Esophagus muscularis mucosa (tissue), 4 donors: ENCODE measurements around the gene DRD4. TPM values are rescaled to one million over a fixed set of nuclear protein-coding genes. Genes with fewer than 3 reads are reported as not detected.

Source experiments
- DNase-seq: peaks from one replicate; pipeline ENCODE4 v3.0.0-alpha.2; 2017; ENCODE audit errors: extremely low spot score
- H3K27ac ChIP-seq, 4 donors: fragments of 200-600 bp; sonication (generic); replicated peaks in 1 of 4; 1 replicate in 3 of 4; 2 replicates in 1 of 4; pipeline ENCODE4 v1.5.1; 2016 to 2019; ENCODE audit warnings: mild to moderate bottlenecking in 1 of 4
- H3K27me3 ChIP-seq, 4 donors: fragments of 200-600 bp; sonication (generic); one replicate each; pipeline versions ENCODE4 v1.5.1 to v1.6.0; 2016 to 2019
- H3K36me3 ChIP-seq, 4 donors: fragments of 200-600 bp; sonication (generic); one replicate each; pipeline ENCODE4 v1.5.1; 2016 to 2019
- H3K4me1 ChIP-seq, 4 donors: fragments of 200-600 bp; sonication (generic); one replicate each; pipeline ENCODE4 v1.5.1; 2016 to 2019
- H3K4me3 ChIP-seq, 4 donors: fragments of 200-600 bp; sonication (generic); 1 replicate in 2 of 4; 2 replicates in 2 of 4; pipeline ENCODE4 v1.5.1; 2016 to 2019; ENCODE audit warnings: mild to moderate bottlenecking in 4 of 4, moderate library complexity in 1 of 4
- H3K9me3 ChIP-seq, 4 donors: fragments of 200-600 bp; sonication (generic); 1 replicate in 3 of 4; 2 replicates in 1 of 4; pipeline ENCODE4 v1.5.1; 2016 to 2019
- EP300 ChIP-seq: sonication (generic); formaldehyde crosslinking; IDR thresholded peaks from one replicate; pipeline ENCODE4 v1.6.1; 2017; ENCODE audit warnings: antibody characterized with exemption
- POLR2A ChIP-seq: fragments of 450-650 bp; IDR thresholded peaks from one replicate; pipeline ENCODE4 v1.6.1; 2017; ENCODE audit warnings: antibody characterized with exemption, moderate library complexity, mild to moderate bottlenecking, low read depth
- POLR2AphosphoS5 ChIP-seq, 2 donors: sonication (generic); formaldehyde crosslinking; IDR thresholded peaks; one replicate each; pipeline ENCODE4 v1.6.1; 2017; ENCODE audit warnings: antibody characterized with exemption in 2 of 2
- WGBS: methylation state at CpG from one replicate; pipeline ENCODE4 v1.1.5; 2018; 5-methylcytosine and 5-hydroxymethylcytosine counted together
- intact Hi-C: fragments of 100-400 bp; cut with DNase I; formaldehyde crosslinking; loops from one replicate; pipeline ENCODE4 v1.15.1; 2023
- total RNA-seq, 4 donors: library from RNA; depleted of rRNA; stranded (reverse); fragments of >200 nt; gene quantifications; one replicate each; pipeline versions ENCODE4 v1.1.0 to v1.2.1, GENCODE V29; 2016
- TF ChIP-seq, protein P1 (sequence below), 3 experiments: fragments of 200-600 bp in 2 of 3; fragments of 450-650 bp in 1 of 3; sonication (generic) in 2 of 3; IDR thresholded peaks; one replicate each; pipeline ENCODE4 v1.5.1; 2017 to 2019; ENCODE audit warnings: antibody characterized with exemption in 3 of 3, mild to moderate bottlenecking in 2 of 3, moderate library complexity in 1 of 3

DRD4 gene
- total RNA-seq, 4 donors from 2014 or later: 0.26 to 1.1 (median 0.42) TPM; not detected in 1

DNA sequence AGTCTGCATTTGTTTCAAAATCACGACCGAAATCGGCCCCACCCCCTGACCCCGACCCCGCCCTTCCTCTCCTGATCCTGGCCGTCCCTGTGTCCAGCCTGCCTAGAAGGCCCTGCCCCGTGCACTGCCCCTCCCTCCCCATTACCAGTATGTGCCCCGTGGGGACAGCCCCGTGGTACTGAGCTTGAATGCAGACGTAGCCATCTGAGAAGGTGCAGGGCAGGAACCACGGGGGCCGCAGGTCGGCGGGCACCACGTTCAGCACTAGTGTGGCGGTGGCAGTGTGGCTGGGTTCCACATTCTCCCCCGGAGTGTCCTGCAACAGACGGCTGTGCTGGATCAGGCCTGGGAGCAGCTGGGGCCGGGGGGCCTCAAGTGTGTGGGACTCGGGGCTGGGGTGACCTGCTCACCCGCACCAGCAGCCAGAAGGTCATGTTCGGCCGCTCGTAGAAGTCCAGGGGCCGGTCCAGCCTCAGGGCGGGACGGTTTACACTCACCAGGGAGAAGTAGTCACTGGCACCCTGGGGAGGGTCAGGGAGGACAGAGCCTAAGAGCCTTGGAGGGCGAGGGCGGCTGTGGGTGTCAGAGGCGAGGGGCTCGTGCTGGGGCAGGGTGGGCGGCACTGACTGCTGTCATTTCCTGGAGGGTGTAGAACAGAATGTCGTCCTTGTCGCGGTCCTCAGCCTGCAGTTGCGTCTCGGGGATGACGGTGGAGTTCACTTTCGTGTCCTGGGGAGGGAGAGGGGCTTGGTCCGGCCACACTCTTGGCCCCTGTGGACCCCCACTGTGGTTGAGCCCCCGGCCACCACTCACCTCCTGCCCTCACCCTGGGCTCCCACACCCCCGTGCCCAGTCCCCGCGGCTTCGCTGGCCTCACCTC lies 15.9 kb upstream of the DRD4 start:
- H3K36me3 ChIP-seq: peaks cover 0 to 51% (median 30%) of the 10 kb centered on the region in 4 donors
- 83% methylated on average over 27 of the region's 45 CpGs for WGBS
- peaks cover 0 to 23% (median 10%) of the 10 kb centered on the region in 4 donors for H3K4me1 ChIP-seq
- H3K27ac ChIP-seq: no peak overlapping the region
- no peak for TF ChIP-seq POLR2AphosphoS5 (IDR thresholded peaks at IDR 0.05)
- TF ChIP-seq, protein P1, sequence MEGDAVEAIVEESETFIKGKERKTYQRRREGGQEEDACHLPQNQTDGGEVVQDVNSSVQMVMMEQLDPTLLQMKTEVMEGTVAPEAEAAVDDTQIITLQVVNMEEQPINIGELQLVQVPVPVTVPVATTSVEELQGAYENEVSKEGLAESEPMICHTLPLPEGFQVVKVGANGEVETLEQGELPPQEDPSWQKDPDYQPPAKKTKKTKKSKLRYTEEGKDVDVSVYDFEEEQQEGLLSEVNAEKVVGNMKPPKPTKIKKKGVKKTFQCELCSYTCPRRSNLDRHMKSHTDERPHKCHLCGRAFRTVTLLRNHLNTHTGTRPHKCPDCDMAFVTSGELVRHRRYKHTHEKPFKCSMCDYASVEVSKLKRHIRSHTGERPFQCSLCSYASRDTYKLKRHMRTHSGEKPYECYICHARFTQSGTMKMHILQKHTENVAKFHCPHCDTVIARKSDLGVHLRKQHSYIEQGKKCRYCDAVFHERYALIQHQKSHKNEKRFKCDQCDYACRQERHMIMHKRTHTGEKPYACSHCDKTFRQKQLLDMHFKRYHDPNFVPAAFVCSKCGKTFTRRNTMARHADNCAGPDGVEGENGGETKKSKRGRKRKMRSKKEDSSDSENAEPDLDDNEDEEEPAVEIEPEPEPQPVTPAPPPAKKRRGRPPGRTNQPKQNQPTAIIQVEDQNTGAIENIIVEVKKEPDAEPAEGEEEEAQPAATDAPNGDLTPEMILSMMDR (IDR thresholded peaks at IDR 0.05): no peak
- no peak for TF ChIP-seq EP300
- TF ChIP-seq POLR2A: no peak
- DNase-seq: no peak
- intact Hi-C loops: no loop called here
- H3K27me3 ChIP-seq: peaks cover 0 to 33% (median 2%) of the 10 kb centered on the region in 4 donors
- no peak overlapping the region for H3K4me3 ChIP-seq
- no peaks in the 10 kb centered on the region for H3K9me3 ChIP-seq

DNA sequence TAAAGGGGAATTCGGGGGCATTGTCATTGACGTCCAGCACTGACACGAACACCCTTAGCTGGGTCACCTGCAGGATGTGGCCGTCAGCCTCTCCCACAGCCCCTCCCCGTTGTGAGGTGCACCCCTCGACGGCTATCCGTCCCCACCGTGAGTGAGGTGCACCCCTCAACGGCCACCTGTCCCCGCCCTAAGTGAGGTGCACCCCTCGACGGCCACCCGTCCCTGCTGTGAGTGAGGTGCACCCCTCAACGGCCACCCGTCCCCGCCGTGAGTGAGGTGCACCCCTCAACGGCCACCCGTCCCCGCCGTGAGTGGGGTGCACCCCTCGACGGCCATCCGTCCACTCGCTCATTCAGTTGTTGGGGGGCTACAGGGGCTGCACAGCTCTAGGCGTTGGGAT lies 15.2 kb upstream of the DRD4 start:
- intact Hi-C loops: no loop called here
- Histone ChIP-seq H3K36me3 (peaks cover 0 to 51% (median 30%) of the 10 kb centered on the region in 4 donors), H3K9me3 (no peaks in the 10 kb centered on the region), H3K27me3 (peaks cover 0 to 39% (median 2%) of the 10 kb centered on the region in 4 donors), H3K27ac (no peak overlapping the region), H3K4me1 (peaks cover 2 to 23% (median 12%) of the 10 kb centered on the region in 4 donors), H3K4me3 (no peak overlapping the region)
- TF ChIP-seq POLR2A (no peak), POLR2AphosphoS5 (IDR thresholded peaks at IDR 0.05) (no peak), EP300 (no peak)
- TF ChIP-seq, protein P1 (IDR thresholded peaks at IDR 0.05): no peak
- WGBS: 87% methylated on average over 27 of the region's 27 CpGs
- DNase-seq: no peak

DNA sequence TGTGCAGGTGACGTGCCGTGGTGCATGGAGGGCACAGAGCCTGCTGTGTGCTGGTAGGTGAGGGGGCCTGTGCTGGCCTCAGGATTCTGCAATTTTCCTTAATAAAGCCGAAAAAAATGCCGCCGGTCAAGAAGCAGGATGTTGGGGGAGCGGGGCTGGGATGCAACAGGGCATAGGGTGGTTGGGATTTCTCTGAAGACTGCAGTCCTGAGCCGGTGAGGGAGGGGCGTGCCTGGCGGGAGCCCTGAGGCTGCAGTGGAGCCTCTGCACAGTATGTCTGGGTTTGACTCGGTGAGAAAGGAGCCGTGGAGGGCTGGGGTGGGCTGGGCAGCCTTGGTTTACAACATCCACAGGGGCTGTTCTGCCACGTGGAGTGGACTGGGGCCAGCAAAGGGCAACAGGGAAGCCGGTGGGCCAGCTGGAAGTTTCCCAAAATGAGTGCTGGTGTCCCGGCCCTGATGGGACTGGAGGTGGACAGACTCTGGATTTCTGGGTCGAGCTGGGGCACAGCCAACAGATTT lies 13.7 kb upstream of the DRD4 start:
- peaks cover 2 to 29% (median 12%) of the 10 kb centered on the region in 4 donors for H3K4me1 ChIP-seq
- no peaks in the 10 kb centered on the region for H3K9me3 ChIP-seq
- peaks cover 0 to 43% (median 21%) of the 10 kb centered on the region in 4 donors for H3K36me3 ChIP-seq
- H3K4me3 ChIP-seq: no peak overlapping the region
- WGBS: 95% methylated on average over 8 of the region's 15 CpGs
- no peak overlapping the region for H3K27ac ChIP-seq
- peaks cover 0 to 40% (median 2%) of the 10 kb centered on the region in 4 donors for H3K27me3 ChIP-seq
- DNase-seq: no peak
- TF ChIP-seq POLR2A (no peak), EP300 (no peak), POLR2AphosphoS5 (IDR thresholded peaks at IDR 0.05) (no peak)
- TF ChIP-seq, protein P1 (IDR thresholded peaks at IDR 0.05): no peak
- intact Hi-C loops: no loop called here

DNA sequence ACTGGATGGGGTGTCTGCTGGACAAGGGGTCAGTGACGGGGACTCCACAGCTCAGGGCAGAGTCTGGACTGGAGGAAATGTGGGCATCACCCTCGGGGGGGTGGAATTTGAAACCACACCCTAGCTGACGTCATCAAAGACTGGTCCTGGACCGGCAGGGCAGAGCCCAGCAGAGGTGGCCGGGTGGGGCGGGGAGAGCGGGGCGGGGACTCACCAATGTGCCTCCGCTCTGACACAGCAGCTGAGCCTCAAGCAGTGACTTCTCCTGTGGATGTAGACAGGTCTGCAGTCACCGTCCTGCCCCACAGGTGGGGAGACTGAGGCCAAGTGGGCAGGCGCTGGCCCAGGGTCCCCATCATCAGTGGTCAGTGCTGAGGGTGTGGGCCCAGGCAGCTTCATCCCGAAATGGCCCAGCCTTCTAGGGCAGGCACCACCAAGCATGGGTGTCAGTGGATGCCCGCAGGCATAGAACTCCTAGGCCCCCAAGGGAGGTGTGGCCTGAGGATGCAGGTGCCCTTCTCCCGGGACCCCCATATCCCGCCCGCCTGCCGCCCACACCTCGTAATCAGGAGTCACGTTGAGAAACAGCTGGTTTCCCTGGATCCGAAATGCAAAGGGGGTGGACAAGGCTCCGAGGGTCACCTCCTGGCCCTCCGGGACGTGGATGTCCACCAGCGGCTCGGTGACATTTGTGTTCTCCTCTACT lies 12.9 kb upstream of the DRD4 start:
- Histone ChIP-seq H3K27me3 (peaks cover 0 to 40% (median 2%) of the 10 kb centered on the region in 4 donors), H3K4me3 (no peak overlapping the region), H3K9me3 (no peaks in the 10 kb centered on the region), H3K4me1 (peaks cover 2 to 37% (median 18%) of the 10 kb centered on the region in 4 donors), H3K27ac (no peak overlapping the region), H3K36me3 (peaks cover 0 to 38% (median 18%) of the 10 kb centered on the region in 4 donors)
- WGBS: 91% methylated on average over 8 of the region's 25 CpGs
- intact Hi-C loops: no loop called here
- no peak for DNase-seq
- TF ChIP-seq POLR2A (no peak), EP300 (no peak), POLR2AphosphoS5 (IDR thresholded peaks at IDR 0.05) (no peak)
- TF ChIP-seq, protein P1 (IDR thresholded peaks at IDR 0.05): no peak
